GM12891 (cell line): Measurements from ENCODE around the gene IPCEF1.

Source experiments
- POLR2A ChIP-seq: IDR thresholded peaks from 2 replicates; pipeline ENCODE4 v1.6.1; 2011; ENCODE audit warnings: low read depth, low read length, control low read depth
- TAF1 ChIP-seq: IDR thresholded peaks from 2 replicates; pipeline ENCODE4 v1.6.1; 2011; ENCODE audit warnings: low read depth, low read length, control low read depth

DNA sequence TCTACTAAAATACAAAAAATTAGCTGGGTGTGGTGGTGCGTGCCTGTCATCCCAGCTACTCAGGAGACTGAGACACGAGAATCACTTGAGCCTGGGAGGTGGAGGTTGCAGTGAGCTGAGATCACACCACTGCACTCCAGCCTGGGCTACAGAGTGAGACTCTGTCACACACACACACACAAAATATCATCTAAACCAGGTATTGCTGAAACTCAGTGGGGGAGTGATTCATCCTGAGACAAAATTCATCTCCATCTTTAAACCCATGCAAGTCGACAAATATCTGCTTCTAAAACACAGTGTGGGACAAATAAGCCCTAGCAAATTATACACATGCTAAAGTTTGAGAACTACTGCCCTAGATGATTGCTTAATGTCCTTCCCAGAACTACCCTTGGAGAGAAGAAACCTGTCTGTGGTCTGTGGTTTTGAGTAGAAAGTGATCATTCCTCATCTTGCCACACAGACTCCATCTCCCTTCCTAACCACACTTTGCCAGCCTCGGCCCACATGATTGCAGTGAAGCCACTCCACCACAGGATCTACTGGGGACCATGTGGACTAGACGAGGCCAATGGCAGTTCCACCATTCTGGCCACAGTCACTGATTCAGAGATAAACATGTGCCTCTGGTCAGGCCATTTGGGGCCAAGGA lies 187.3 kb downstream of the IPCEF1 start:
- no peak for TF ChIP-seq POLR2A
- no peak for TF ChIP-seq TAF1
